ENCODE measurements around the gene ADM. TPM values are rescaled to one million over a fixed set of nuclear protein-coding genes. Genes with fewer than 3 reads are reported as not detected.

ADM gene
- total RNA-seq, 2 donors from 2014 or later = 2.3 to 13.0 TPM

DNA sequence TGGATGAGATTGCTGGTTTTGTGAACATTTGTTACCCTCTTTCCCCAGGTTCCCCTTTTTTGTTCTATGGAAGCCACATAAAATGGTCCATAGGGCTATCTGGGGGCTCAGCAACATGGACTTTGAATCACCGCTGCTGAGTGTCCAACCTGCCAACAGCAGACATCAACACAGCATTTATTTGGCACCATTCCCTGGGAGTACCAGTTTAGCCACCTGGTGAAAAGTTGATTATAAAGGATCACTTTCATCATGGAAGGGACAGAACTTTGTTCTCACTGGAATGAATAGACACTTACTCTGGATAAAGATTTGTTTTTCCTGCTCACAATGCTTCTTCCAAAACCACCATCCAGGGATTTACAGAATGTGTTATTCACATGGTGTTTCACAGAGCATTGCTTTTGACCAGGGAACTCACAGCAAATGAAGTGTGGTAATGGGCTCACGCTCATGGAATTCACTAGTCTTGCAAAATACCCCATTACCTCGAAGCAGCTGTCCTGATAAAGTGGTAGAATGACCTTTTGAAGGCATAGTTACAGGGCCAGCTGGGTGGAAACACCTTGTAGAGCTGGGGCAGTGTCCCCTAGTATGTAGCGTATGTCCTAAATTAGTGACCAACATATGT lies 43.9 kb downstream of the ADM start:
- Mint-ChIP-seq H3K4me1 (ENCODE audit: low read depth in 2 of 2) (no peaks in the 10 kb centered on the region), H3K4me3 (no peak overlapping the region), H3K27me3 (peaks cover 15 to 16% of the 10 kb centered on the region in 2 donors), H3K36me3 (no peaks in the 10 kb centered on the region), H3K27ac (no peak overlapping the region), H3K9me3 (no peaks in the 10 kb centered on the region)
- ATAC-seq = no peak
- no peak for DNase-seq (ENCODE audit: low spot score)

DNA sequence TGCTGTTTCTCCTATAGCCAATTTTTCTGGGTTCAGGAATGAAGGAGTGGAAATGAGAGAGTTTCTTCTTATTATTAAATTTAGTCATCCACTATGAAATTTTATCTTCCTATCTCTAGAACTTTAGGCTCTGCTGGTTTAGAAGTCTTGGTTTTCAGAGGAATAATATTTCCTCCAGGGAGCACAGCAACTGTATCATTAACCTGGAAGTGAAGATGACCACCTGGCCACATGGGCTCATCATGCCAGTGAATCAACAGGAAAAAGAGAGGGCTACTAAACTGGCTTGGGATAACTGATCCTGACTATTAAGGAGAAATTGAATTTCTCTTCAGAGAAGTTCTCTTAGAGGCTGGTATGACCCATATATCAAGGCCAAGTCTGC lies 44.4 kb downstream of the ADM start:
- Mint-ChIP-seq H3K36me3 (no peaks in the 10 kb centered on the region), H3K4me3 (no peak overlapping the region), H3K27me3 (peaks cover 16 to 18% of the 10 kb centered on the region in 2 donors), H3K27ac (no peak overlapping the region), H3K4me1 (ENCODE audit: low read depth in 2 of 2) (no peaks in the 10 kb centered on the region), H3K9me3 (no peaks in the 10 kb centered on the region)
- ATAC-seq (no peak), DNase-seq (ENCODE audit: low spot score) (no peak)

DNA sequence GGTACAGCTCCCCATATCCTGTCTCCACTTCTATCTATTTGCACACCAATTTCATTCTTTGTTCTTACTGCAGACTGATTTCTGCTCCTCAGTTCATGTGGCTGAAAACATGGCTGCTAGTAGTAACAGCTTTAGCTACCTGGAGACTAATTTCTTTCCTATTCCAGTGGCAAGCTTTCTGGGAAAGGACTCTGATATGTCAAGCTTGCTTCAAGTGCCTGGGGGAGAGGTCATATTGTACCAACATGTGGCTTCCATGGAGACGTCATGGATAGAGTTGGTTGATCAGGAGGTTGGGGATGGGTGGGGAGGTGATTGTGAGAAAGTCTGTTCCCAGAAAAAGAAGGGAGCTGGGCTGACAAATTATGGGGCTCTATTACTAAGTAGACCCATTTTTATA lies 44.9 kb downstream of the ADM start:
- no peak overlapping the region for H3K4me3 Mint-ChIP-seq
- H3K27ac Mint-ChIP-seq = no peak overlapping the region
- no peaks in the 10 kb centered on the region for H3K4me1 Mint-ChIP-seq (ENCODE audit: low read depth in 2 of 2)
- peaks cover 21 to 22% of the 10 kb centered on the region in 2 donors for H3K27me3 Mint-ChIP-seq
- H3K36me3 Mint-ChIP-seq = no peaks in the 10 kb centered on the region
- ATAC-seq = no peak
- H3K9me3 Mint-ChIP-seq = no peaks in the 10 kb centered on the region
- DNase-seq (ENCODE audit: low spot score) = no peak

DNA sequence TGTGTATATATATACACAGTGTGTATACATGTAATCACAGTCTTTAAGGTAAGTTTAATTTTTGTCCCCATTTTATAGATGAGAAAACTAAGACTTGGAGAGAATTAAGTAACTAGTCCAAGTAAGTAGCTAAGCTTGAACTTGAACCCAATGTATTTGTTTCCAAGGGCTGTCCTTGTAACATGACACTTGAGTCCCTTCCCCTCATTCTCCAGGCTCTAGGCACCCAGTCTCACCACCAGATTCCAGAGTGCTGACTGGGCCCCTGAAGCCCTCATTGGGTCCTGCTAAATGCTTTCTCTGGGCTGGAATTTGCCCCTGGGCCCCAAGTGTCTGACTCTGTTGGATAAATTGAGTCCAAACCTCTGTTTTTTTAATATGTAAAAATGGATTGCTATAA lies 45.5 kb downstream of the ADM start:
- no peak overlapping the region for H3K27ac Mint-ChIP-seq
- H3K36me3 Mint-ChIP-seq = no peaks in the 10 kb centered on the region
- H3K4me3 Mint-ChIP-seq = no peak overlapping the region
- H3K4me1 Mint-ChIP-seq (ENCODE audit: low read depth in 2 of 2) = no peaks in the 10 kb centered on the region
- H3K27me3 Mint-ChIP-seq = peaks cover 22 to 25% of the 10 kb centered on the region in 2 donors
- no peaks in the 10 kb centered on the region for H3K9me3 Mint-ChIP-seq
- DNase-seq (ENCODE audit: low spot score) (no peak), ATAC-seq (no peak)

DNA sequence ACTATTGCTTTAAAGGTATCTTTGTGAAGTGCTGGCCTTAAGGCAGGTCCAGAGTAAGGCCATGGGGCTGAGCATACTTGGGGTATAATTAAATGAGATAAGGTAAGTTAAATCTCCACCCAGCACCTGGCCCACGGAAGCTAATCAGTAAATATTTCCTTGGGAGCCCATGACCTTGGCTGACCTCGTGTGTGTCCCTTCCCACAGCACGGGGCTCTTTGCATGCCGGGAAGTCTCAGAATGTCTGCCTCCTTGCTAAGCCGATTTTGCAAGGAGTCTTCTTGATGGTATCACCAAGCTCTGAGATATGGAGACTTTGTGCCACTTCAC lies 46.5 kb downstream of the ADM start:
- Mint-ChIP-seq H3K4me3 (no peak overlapping the region), H3K27me3 (peaks cover 26 to 35% of the 10 kb centered on the region in 2 donors), H3K27ac (no peak overlapping the region), H3K4me1 (ENCODE audit: low read depth in 2 of 2) (no peaks in the 10 kb centered on the region), H3K9me3 (no peaks in the 10 kb centered on the region), H3K36me3 (no peaks in the 10 kb centered on the region)
- no peak for DNase-seq (ENCODE audit: low spot score)
- no peak for ATAC-seq

DNA sequence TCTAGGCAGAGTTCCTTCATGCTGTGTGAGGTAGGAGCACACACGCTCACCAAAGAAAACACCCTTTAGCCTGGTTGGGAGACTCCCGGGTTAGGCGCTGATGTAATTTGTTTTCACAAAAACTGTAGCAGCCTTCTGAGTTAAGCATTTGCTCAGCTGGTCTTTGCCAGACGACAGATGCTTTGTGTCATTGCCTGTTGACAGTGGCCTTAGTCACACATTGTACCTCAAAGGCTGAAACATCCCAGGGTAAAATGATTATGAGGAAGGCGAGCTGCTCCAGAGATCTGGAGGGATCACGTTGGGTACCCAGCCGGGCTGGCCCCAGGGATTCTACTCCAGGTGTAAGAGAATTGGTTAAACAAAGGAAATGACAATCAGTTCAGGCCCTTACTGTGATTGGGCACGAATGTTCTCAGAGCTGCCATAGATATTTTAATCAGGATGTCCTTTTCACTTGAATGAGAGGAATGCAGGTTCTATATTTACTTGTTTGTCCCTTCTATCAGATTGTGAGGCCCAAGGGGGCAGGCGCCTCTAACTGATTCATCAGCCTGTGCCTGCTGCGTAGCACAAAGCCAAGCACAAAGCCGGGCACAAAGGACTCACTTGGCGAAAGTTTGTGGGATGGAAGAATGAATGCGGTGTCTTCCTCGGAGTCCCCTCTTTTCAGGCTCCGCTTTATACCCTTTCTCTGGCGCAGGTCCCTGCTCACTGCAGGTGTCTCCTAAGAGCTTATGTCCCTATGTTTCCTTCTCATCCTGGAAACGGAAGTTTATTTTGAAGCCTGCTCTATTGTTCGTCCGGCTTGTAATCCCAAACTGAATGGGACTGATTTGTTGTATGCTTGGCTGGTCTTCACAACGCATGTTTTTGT lies 47.1 kb downstream of the ADM start:
- H3K4me1 Mint-ChIP-seq (ENCODE audit: low read depth in 2 of 2) = no peaks in the 10 kb centered on the region
- H3K27ac Mint-ChIP-seq = no peak overlapping the region
- DNase-seq (ENCODE audit: low spot score) = no peak
- no peaks in the 10 kb centered on the region for H3K36me3 Mint-ChIP-seq
- H3K27me3 Mint-ChIP-seq = peaks cover 26 to 39% of the 10 kb centered on the region in 2 donors
- ATAC-seq = no peak
- no peaks in the 10 kb centered on the region for H3K9me3 Mint-ChIP-seq
- no peak overlapping the region for H3K4me3 Mint-ChIP-seq

DNA sequence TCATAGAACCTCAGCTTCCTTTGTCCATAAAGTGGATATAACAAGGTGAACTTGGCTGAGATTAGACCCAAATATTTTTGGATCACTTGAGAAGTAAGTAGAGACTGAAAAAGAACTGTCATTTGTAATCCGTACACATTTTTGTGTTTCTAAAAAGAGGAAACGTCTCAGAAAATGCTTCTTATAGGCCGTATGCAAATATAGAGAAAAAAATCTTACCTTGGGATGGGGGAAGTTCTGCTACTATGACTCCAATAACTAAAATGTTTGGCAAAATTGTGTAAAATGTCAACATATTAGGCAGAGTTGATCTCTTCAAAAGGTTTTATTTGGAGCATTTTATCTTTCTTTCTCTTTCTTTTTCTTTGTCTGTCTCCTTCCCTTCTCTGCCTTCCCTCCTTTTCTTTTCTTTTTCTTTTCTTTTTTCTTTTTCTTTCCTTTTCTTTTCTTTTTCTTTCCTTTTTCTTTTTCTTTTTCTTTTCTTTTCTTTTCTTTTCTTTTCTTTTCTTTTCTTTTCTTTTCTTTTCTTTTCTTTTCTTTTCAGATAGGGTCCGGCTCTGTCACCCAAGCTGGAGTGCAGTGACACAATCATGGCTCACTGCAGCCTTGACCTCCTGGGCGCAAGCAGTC lies 48.2 kb downstream of the ADM start:
- Mint-ChIP-seq H3K27me3 (peaks cover 29 to 42% of the 10 kb centered on the region in 2 donors), H3K4me1 (ENCODE audit: low read depth in 2 of 2) (no peaks in the 10 kb centered on the region), H3K9me3 (no peaks in the 10 kb centered on the region), H3K36me3 (no peaks in the 10 kb centered on the region), H3K4me3 (no peak overlapping the region), H3K27ac (no peak overlapping the region)
- DNase-seq (ENCODE audit: low spot score) (no peak), ATAC-seq (no peak)

DNA sequence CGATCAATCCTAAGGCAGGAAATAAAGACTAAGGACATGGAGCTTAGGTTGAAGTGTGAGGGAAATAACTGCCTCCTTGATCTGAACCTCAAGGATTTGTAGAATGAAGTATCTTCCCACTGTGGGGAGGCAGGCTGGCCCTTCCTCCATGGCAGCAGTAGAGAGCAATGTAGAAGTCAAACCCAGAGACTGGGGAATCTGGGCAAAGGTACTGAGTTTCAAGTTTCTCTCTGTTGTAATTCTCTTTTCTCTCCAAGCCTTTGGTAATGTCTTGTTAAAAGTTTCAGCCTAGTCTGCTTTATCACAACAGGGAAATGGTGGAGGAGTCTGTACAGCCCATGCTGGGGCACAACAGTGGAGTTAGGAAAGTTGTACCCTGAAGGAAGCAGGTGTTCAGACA lies 49.5 kb downstream of the ADM start:
- ATAC-seq (no peak), DNase-seq (ENCODE audit: low spot score) (no peak)
- peaks cover 24 to 53% of the 10 kb centered on the region in 2 donors for H3K27me3 Mint-ChIP-seq
- H3K4me1 Mint-ChIP-seq (ENCODE audit: low read depth in 2 of 2) = no peaks in the 10 kb centered on the region
- H3K36me3 Mint-ChIP-seq = no peaks in the 10 kb centered on the region
- H3K4me3 Mint-ChIP-seq = no peak overlapping the region
- H3K27ac Mint-ChIP-seq = no peak overlapping the region
- no peaks in the 10 kb centered on the region for H3K9me3 Mint-ChIP-seq

DNA sequence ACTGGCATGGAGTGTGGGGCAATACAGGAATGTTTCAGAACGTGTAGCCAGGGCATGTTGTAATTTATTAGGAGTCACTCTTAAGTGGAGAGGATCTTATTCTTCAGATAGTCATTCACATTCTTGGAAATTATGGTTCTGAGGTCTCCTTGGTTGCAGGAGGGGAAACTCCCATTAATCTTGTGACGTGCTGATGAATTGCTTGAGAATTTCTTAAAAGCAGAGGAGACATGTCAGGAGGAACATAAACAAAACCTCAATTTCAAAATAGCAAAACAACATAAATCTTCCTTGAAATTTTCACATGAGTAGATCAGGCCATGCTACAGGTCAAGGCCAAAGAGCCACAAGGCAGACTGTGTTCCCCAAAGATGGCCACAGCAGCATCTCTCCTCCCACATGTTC lies 50.4 kb downstream of the ADM start:
- DNase-seq (ENCODE audit: low spot score) = no peak
- no peaks in the 10 kb centered on the region for H3K9me3 Mint-ChIP-seq
- H3K36me3 Mint-ChIP-seq = no peaks in the 10 kb centered on the region
- no peak overlapping the region for H3K4me3 Mint-ChIP-seq
- H3K4me1 Mint-ChIP-seq (ENCODE audit: low read depth in 2 of 2) = no peaks in the 10 kb centered on the region
- no peak for ATAC-seq
- peaks cover 26 to 59% of the 10 kb centered on the region in 2 donors for H3K27me3 Mint-ChIP-seq
- H3K27ac Mint-ChIP-seq = no peak overlapping the region

DNA sequence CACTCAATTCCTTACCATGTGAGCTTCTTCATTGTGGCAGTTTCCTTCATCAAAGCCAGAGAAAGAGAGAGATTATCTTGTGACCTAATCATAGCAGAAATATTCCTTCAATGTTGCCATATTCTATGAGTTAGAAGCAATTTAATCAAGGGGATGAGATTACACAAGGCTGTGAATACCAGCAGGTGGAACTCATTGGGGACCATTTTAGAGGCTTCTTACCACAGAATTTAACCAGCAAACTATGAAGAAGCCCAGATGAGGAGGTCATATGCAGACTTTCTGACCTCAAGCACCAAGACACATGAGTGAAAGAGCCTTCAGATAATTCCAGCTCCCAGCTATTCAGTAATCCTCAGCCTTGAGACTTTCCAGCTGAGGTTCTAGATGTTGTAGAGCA lies 51.3 kb downstream of the ADM start:
- Mint-ChIP-seq H3K4me3 (no peak overlapping the region), H3K36me3 (peaks cover 4% of the 10 kb centered on the region), H3K9me3 (no peaks in the 10 kb centered on the region), H3K4me1 (ENCODE audit: low read depth in 2 of 2) (no peaks in the 10 kb centered on the region), H3K27me3 (peaks cover 25 to 59% of the 10 kb centered on the region in 2 donors), H3K27ac (no peak overlapping the region)
- ATAC-seq (no peak), DNase-seq (ENCODE audit: low spot score) (no peak)

Other genes starting within 250 kb of the ADM start
- 10 to 100 TPM; 15.4 to 20.4 TPM for gene SBF2, start 10.9 kb upstream of the ADM start, total RNA-seq
- 10 to 100 TPM; 10.9 to 11.3 TPM for gene AMPD3, start 150.2 kb downstream of the ADM start, total RNA-seq
- gene RNF141, start 236.1 kb downstream of the ADM start, total RNA-seq = 10 to 100 TPM in 1 of 2 donors, 1 to 10 TPM in 1; 9.5 to 12.7 TPM

Measured in natural killer cell treated with Interleukin-12 subunit alpha and Interleukin-12 subunit beta and Interleukin-15 and Interleukin-18, amount 100 ng/mL, for 72 hours (primary cell).